ENCODE data around the gene TRMT11.

DNA sequence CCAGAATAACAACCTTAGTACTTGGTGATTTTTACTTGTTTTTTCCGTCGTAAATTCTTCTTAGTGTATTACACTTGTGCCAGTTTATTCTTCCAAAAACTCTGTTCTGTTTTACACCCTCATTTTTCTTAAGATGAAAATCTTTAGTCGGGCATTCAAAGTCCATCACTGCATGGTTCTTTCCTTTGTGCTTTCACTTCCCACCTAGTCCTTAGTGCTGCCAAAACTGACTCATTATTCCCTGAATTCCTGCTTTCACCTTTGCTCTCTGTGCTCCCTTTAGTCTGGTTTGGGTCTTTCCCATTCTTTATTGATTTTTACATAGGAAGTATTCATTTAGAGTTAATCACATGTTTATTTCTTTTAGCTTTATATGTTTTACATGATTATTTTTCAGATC is 3.3 kb downstream of the TRMT11 start:
- TF ChIP-seq POLR2A (IDR thresholded peaks at IDR 0.05; ENCODE audit: low read depth, low read length) = no peak
- TF ChIP-seq BACH1 (IDR thresholded peaks at IDR 0.05; ENCODE audit: borderline replicate concordance) = no peak
- TF ChIP-seq, protein P1, sequence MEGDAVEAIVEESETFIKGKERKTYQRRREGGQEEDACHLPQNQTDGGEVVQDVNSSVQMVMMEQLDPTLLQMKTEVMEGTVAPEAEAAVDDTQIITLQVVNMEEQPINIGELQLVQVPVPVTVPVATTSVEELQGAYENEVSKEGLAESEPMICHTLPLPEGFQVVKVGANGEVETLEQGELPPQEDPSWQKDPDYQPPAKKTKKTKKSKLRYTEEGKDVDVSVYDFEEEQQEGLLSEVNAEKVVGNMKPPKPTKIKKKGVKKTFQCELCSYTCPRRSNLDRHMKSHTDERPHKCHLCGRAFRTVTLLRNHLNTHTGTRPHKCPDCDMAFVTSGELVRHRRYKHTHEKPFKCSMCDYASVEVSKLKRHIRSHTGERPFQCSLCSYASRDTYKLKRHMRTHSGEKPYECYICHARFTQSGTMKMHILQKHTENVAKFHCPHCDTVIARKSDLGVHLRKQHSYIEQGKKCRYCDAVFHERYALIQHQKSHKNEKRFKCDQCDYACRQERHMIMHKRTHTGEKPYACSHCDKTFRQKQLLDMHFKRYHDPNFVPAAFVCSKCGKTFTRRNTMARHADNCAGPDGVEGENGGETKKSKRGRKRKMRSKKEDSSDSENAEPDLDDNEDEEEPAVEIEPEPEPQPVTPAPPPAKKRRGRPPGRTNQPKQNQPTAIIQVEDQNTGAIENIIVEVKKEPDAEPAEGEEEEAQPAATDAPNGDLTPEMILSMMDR (IDR thresholded peaks at IDR 0.05 in 2 of 3, conservative IDR thresholded peaks at IDR 0.05 in 1 of 3; ENCODE audit: control insufficient read depth in 2 of 3, extremely low read depth in 1 of 3, insufficient read depth in 1 of 3, low read depth in 3 of 3, low read length in 3 of 3) = no peak
- no peak for TF ChIP-seq DPF2 (IDR thresholded peaks at IDR 0.05)
- TF ChIP-seq CREB1 (IDR thresholded peaks at IDR 0.05; ENCODE audit: low read depth) = no peak
- no peak for TF ChIP-seq RBBP5 (conservative IDR thresholded peaks at IDR 0.05)
- no peak for TF ChIP-seq JUND (IDR thresholded peaks at IDR 0.05; ENCODE audit: low read depth, low read length)
- no peak for TF ChIP-seq EZH2 (IDR thresholded peaks at IDR 0.05; ENCODE audit: borderline replicate concordance, control insufficient read depth, low read depth, low read length)
- TF ChIP-seq HDAC6 (IDR thresholded peaks at IDR 0.05; ENCODE audit: unreplicated experiment) = no peak
- no peak for TF ChIP-seq ASH2L (IDR thresholded peaks at IDR 0.05; ENCODE audit: borderline replicate concordance, low read depth)
- TF ChIP-seq MYB (IDR thresholded peaks at IDR 0.05; ENCODE audit: borderline replicate concordance, low read depth, low read length) = no peak
- TF ChIP-seq RCOR1 (conservative IDR thresholded peaks at IDR 0.05; ENCODE audit: low read depth, low read length) = no peak
- no peak for TF ChIP-seq SMAD1 (IDR thresholded peaks at IDR 0.05; ENCODE audit: low read depth, partially characterized antibody)
